ENCODE data around the gene MAPKAP1. TPM values are rescaled to one million over a fixed set of nuclear protein-coding genes. Genes with fewer than 3 reads are reported as not detected.

MAPKAP1 gene
- total and polyA plus RNA-seq, 8 donors = 32.7 to 212 (median 78.2) TPM

DNA sequence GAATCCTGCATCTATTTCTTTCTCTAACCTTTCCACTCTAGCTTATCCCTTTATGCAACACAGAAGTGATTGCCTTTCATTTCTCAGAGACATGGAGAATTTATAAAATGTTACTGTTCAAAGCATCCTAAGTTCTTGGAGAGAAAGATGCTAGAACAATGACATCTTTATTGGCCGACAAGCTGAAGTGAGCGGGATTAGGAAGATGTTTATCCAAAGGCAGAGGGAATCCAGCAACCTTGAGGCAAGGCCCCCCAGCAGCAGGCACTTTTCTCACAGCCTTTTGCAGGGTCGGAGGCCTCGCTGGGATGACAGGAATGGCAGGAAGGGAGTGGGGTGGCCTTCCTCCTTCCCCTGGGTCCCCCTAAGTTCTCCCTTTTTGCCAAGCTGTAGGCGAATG is 240.6 kb downstream of the MAPKAP1 start:
- 68 to 80% (median 74%) methylated on average over 5 of the region's 5 CpGs for WGBS, 5 donors
- H3K27ac ChIP-seq = peak overlapping the region in 3 of 5 donors; percentile 12 to 36 (median 31)
- intact Hi-C loops (cut with DNase I; ENCODE audit: low total_unique reads) = no loop called here
- H3K27me3 ChIP-seq = no peaks in the 10 kb centered on the region
- no peak for TF ChIP-seq POLR2AphosphoS5 (IDR thresholded peaks at IDR 0.05)
- TF ChIP-seq POLR2A (IDR thresholded peaks at IDR 0.05) = no peak
- no peak for TF ChIP-seq EP300 (IDR thresholded peaks at IDR 0.05)
- TF ChIP-seq, protein P1, sequence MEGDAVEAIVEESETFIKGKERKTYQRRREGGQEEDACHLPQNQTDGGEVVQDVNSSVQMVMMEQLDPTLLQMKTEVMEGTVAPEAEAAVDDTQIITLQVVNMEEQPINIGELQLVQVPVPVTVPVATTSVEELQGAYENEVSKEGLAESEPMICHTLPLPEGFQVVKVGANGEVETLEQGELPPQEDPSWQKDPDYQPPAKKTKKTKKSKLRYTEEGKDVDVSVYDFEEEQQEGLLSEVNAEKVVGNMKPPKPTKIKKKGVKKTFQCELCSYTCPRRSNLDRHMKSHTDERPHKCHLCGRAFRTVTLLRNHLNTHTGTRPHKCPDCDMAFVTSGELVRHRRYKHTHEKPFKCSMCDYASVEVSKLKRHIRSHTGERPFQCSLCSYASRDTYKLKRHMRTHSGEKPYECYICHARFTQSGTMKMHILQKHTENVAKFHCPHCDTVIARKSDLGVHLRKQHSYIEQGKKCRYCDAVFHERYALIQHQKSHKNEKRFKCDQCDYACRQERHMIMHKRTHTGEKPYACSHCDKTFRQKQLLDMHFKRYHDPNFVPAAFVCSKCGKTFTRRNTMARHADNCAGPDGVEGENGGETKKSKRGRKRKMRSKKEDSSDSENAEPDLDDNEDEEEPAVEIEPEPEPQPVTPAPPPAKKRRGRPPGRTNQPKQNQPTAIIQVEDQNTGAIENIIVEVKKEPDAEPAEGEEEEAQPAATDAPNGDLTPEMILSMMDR (IDR thresholded peaks at IDR 0.05) = no peak
- no peak overlapping the region for H3K4me3 ChIP-seq
- no peak for DNase-seq
- peaks cover 11 to 70% (median 31%) of the 10 kb centered on the region in 4 donors for H3K4me1 ChIP-seq
- H3K9me3 ChIP-seq = no peaks in the 10 kb centered on the region
- H3K36me3 ChIP-seq = peaks cover 0 to 15% (median 6%) of the 10 kb centered on the region in 4 donors

DNA sequence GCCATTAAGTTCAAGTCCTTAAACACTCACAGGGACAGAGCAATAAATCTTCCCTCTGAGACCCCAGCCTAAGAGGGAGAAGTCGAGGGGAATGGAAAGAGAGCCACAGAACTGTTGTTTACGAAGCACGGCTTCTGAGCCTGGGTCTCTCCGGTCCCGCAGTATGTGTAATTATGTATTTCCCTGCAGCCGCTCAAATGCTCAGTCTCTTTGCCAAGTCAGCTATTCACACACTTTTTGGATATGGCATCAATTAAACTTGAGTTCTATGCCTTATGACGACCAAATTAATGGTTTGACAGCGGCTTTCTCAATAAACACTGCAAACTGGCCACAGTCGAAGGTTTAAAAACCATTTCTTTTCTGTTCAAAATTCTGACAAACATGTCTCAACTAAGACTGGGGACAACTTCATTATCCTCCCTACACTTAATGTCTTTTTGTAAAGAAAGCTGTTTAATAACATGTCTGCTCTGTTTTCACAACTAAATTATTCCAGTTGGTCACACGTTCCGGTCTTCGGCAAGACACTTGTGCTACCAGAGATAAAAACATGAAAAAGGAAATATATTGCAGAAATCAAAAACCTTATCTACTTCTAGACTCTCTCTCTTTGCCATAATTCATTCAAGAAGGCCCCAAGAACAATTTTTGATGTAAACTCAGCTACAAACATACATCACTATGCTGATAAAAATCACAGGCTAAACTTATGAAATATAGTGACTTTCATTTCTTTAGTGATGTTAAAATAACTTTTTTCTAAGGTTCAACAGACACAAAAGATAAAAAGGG is 242.2 kb downstream of the MAPKAP1 start:
- Histone ChIP-seq H3K4me3 (no peak overlapping the region), H3K4me1 (peaks cover 11 to 57% (median 31%) of the 10 kb centered on the region in 4 donors), H3K27me3 (no peaks in the 10 kb centered on the region), H3K27ac (peak overlapping the region in 1 of 5 donors; percentile 9), H3K9me3 (no peaks in the 10 kb centered on the region), H3K36me3 (peaks cover 0 to 5% (median 2%) of the 10 kb centered on the region in 4 donors)
- intact Hi-C loops (cut with DNase I; ENCODE audit: low total_unique reads) = no loop called here
- TF ChIP-seq EP300 (IDR thresholded peaks at IDR 0.05) (no peak), POLR2AphosphoS5 (IDR thresholded peaks at IDR 0.05) (no peak), POLR2A (IDR thresholded peaks at IDR 0.05) (no peak)
- TF ChIP-seq, protein P1 (IDR thresholded peaks at IDR 0.05) = no peak
- no peak for DNase-seq
- 75 to 92% (median 82%) methylated on average over 12 of the region's 12 CpGs for WGBS, 5 donors

DNA sequence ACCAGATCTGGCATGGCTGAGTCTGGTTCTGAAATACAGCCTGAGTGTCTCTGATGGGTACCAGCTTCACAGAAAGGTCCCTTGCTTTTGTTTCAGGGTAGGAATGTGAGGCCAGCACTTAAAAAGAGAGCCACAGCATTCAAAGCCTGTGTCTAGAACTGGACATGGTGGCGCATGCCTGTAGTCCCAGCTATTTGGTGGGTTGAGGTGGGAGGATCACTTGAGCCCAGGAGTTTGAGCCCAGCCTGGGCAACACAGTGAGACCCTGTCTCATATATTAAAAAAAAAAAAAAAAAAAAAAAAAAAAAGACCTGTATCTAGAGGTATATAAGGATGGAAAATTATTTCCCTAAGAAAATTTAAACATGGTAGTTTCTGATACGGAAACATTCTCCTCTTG is 243.1 kb downstream of the MAPKAP1 start:
- Histone ChIP-seq H3K4me1 (peaks cover 11 to 50% (median 30%) of the 10 kb centered on the region in 4 donors), H3K9me3 (no peaks in the 10 kb centered on the region), H3K27me3 (no peaks in the 10 kb centered on the region), H3K36me3 (peaks cover 0 to 5% (median 3%) of the 10 kb centered on the region in 4 donors), H3K27ac (no peak overlapping the region), H3K4me3 (no peak overlapping the region)
- DNase-seq = no peak
- intact Hi-C loops (cut with DNase I; ENCODE audit: low total_unique reads) = no loop called here
- WGBS, 5 donors = 95 to 99% (median 97%) methylated on average over 2 of the region's 2 CpGs
- no peak for TF ChIP-seq EP300 (IDR thresholded peaks at IDR 0.05)
- no peak for TF ChIP-seq POLR2AphosphoS5 (IDR thresholded peaks at IDR 0.05)
- TF ChIP-seq POLR2A (IDR thresholded peaks at IDR 0.05) = no peak
- TF ChIP-seq, protein P1 (IDR thresholded peaks at IDR 0.05) = no peak

DNA sequence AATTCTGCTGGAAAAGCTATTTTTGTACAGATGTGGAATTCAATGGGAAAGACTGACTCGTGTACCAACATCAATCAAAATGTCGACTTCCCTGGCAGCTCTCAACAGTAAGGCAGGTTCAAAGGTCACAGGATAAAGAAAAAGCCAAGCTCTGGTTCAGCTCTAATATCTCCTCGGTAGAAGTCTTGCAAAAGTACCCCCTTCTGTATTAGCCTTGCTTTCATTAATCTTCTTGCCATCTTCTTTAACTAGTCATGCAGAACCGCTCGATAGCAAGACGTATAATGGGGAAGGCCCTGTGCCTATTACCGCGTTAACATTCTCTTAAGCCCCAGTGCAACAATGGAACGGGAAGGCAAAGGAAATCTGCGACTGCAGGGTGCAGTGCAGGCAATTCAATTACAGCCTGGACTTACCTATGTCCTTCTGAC is 244.1 kb downstream of the MAPKAP1 start:
- intact Hi-C loops (cut with DNase I; ENCODE audit: low total_unique reads) = no loop called here
- 65 to 73% (median 67%) methylated on average over 10 of the region's 10 CpGs for WGBS, 5 donors
- Histone ChIP-seq H3K27ac (no peak overlapping the region), H3K27me3 (no peaks in the 10 kb centered on the region), H3K4me1 (peaks cover 6 to 40% (median 24%) of the 10 kb centered on the region in 4 donors), H3K36me3 (peaks cover 0 to 8% (median 4%) of the 10 kb centered on the region in 4 donors), H3K4me3 (no peak overlapping the region), H3K9me3 (no peaks in the 10 kb centered on the region)
- DNase-seq = no peak
- TF ChIP-seq POLR2AphosphoS5 (IDR thresholded peaks at IDR 0.05) (no peak), POLR2A (IDR thresholded peaks at IDR 0.05) (no peak), EP300 (IDR thresholded peaks at IDR 0.05) (no peak)
- TF ChIP-seq, protein P1 (IDR thresholded peaks at IDR 0.05) = no peak

Data from stomach (tissue), 9 donors.